ENCODE measurements around the gene ADORA3. TPM values are rescaled to one million over a fixed set of nuclear protein-coding genes. Genes with fewer than 3 reads are reported as not detected.

The ADORA3 gene
- total RNA-seq, 1 donor from 2014 or later, result not detected

DNA sequence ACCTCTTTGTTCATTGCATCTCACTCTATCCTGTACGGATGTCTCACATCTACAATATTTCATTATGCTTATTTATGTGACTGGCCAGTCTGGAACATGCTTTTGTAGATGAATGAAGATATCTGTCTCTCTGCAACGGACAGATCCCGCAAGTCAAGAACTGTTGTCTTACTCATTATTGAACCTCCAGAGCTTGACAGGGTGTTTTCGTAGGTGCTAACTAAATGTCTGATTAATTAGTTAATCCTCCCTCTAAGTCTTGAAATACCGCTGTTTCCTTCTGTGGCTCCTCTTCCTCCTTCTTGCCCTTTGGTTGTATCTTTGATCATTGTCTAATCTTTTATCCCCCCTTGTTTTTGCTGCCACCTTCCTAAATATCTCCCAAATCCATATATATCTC lies 32.8 kb downstream of the ADORA3 start:
- Mint-ChIP-seq H3K27me3 (ENCODE audit: unreplicated experiment) (no peaks in the 10 kb centered on the region), H3K27ac (ENCODE audit: unreplicated experiment) (no peak overlapping the region), H3K9me3 (ENCODE audit: unreplicated experiment) (no peaks in the 10 kb centered on the region), H3K4me3 (ENCODE audit: unreplicated experiment) (no peak overlapping the region), H3K36me3 (ENCODE audit: unreplicated experiment) (peaks cover 4% of the 10 kb centered on the region), H3K4me1 (ENCODE audit: unreplicated experiment) (peaks cover 10% of the 10 kb centered on the region)
- TF ChIP-seq CTCF (IDR thresholded peaks at IDR 0.05), result no peak
- no peak for DNase-seq (ENCODE audit: extremely low spot score, unreplicated experiment)

DNA sequence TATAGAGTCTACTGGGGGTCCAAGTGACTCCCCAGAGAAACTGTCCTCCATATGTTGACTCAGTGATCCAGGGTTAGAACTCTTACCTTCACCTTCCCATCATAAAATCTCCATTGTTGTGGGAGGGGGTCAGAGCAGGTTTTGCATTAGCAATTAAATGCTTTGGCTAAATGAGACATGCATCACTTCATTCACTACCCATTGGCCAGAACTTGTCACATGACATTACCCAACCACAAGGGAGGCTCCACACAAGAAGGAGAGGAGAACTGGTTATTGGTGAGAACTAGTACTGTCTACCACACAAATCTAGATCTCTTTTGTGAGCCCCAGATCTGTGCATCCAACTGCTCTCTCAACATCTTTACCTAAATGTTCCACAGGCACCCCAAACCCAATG lies 33.9 kb downstream of the ADORA3 start:
- no peak for DNase-seq (ENCODE audit: extremely low spot score, unreplicated experiment)
- peaks cover 9% of the 10 kb centered on the region for H3K4me1 Mint-ChIP-seq (ENCODE audit: unreplicated experiment)
- no peaks in the 10 kb centered on the region for H3K9me3 Mint-ChIP-seq (ENCODE audit: unreplicated experiment)
- no peak for TF ChIP-seq CTCF (IDR thresholded peaks at IDR 0.05)
- H3K27ac Mint-ChIP-seq (ENCODE audit: unreplicated experiment), result no peak overlapping the region
- H3K36me3 Mint-ChIP-seq (ENCODE audit: unreplicated experiment), result peaks cover 8% of the 10 kb centered on the region
- H3K27me3 Mint-ChIP-seq (ENCODE audit: unreplicated experiment), result no peaks in the 10 kb centered on the region
- no peak overlapping the region for H3K4me3 Mint-ChIP-seq (ENCODE audit: unreplicated experiment)

DNA sequence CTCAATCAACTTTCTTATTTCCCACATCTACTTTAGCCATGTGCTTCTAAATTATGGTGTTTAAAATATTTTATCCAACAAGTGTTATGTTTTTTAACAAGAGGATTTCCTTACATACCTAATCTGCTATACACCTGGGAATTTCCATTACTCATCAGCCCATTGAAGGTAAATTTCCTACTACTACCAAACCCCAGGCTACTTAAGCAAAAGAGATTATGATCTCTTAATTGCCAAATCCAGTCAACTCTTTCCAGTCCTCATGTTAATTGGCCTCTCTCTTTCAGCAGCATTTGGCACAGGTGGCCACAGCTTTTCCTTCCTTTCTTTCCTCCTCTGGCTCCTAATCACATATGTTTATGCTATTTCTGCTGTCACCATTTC lies 34.7 kb downstream of the ADORA3 start:
- Mint-ChIP-seq H3K27ac (ENCODE audit: unreplicated experiment) (no peak overlapping the region), H3K36me3 (ENCODE audit: unreplicated experiment) (peaks cover 12% of the 10 kb centered on the region), H3K4me3 (ENCODE audit: unreplicated experiment) (no peak overlapping the region), H3K27me3 (ENCODE audit: unreplicated experiment) (no peaks in the 10 kb centered on the region), H3K4me1 (ENCODE audit: unreplicated experiment) (peaks cover under 1% of the 10 kb centered on the region), H3K9me3 (ENCODE audit: unreplicated experiment) (no peaks in the 10 kb centered on the region)
- DNase-seq (ENCODE audit: extremely low spot score, unreplicated experiment), result no peak
- no peak for TF ChIP-seq CTCF (IDR thresholded peaks at IDR 0.05)

- no peak for DNase-seq (ENCODE audit: extremely low spot score, unreplicated experiment)
- Mint-ChIP-seq H3K4me3 (ENCODE audit: unreplicated experiment) (no peak overlapping the region), H3K36me3 (ENCODE audit: unreplicated experiment) (peaks cover 14% of the 10 kb centered on the region), H3K4me1 (ENCODE audit: unreplicated experiment) (peaks cover 4% of the 10 kb centered on the region), H3K27ac (ENCODE audit: unreplicated experiment) (no peak overlapping the region), H3K27me3 (ENCODE audit: unreplicated experiment) (no peaks in the 10 kb centered on the region), H3K9me3 (ENCODE audit: unreplicated experiment) (no peaks in the 10 kb centered on the region)
- TF ChIP-seq CTCF (IDR thresholded peaks at IDR 0.05), result no peak
Observed at GRCh38 chr1:111467865-111468716, 35.3 kb downstream of the ADORA3 start.

- Mint-ChIP-seq H3K36me3 (ENCODE audit: unreplicated experiment) (peaks cover 23% of the 10 kb centered on the region), H3K9me3 (ENCODE audit: unreplicated experiment) (no peaks in the 10 kb centered on the region), H3K4me1 (ENCODE audit: unreplicated experiment) (peaks cover 5% of the 10 kb centered on the region), H3K4me3 (ENCODE audit: unreplicated experiment) (no peak overlapping the region), H3K27me3 (ENCODE audit: unreplicated experiment) (no peaks in the 10 kb centered on the region), H3K27ac (ENCODE audit: unreplicated experiment) (no peak overlapping the region)
- TF ChIP-seq CTCF (IDR thresholded peaks at IDR 0.05), result no peak
- no peak for DNase-seq (ENCODE audit: extremely low spot score, unreplicated experiment)
Observed at GRCh38 chr1:111466480-111466879, 37.0 kb downstream of the ADORA3 start.

Data from osteocyte (in vitro differentiated cells).